Stimulated activated CD8-positive, alpha-beta memory T cell treated with anti-CD3 and anti-CD28 coated beads, Interleukin-7, amount 100 ng/mL, for 48 hours (primary cell): ENCODE data around the gene GNPNAT1.
"Not testable (repeated sequence)": the region's sequence is repeated elsewhere in the genome, so short reads cannot be mapped to it uniquely, and the experiment has no call there.

Source experiments
- DNase-seq, 2 donors: peaks; one replicate each; pipeline ENCODE4 v3.0.0-alpha.2; 2020; ENCODE audit warnings: low read depth in 1 of 2; ENCODE audit errors: extremely low read depth in 1 of 2

The GNPNAT1 gene

DNA sequence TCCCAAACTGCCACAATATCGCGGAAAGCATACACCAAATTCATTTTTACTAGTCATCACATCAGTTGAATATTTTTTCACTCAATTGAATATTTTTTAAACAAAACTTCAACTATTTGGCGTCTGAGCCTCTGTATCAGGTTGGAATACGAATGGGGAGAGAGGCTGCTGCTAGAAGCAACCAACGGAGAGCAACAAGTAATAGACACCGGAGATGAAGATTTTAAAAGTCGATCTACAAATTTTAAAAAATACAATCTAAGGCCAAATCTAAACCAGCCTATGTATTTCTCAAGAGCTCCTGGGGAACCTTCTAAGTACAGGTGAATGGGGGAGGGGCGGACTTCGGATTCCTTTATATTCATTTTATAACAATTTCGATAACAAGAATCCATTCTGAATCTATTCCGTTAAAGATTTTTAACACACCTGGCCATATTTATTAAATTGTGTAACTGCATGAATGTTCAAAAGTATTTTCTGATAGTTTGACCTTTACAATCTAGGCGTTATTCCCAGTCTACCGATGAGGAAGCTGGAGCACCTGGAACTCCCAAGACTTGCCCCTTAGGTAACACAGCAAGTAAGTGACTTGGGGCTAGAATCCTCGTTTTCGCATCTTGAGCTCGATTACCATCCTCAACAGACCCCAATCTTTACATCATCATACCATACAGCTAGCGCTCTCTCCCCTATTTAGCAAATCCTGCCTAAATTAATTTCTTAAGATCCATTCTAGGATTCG lies 1.2 kb downstream of the GNPNAT1 start:
- DNase-seq = no peak

DNA sequence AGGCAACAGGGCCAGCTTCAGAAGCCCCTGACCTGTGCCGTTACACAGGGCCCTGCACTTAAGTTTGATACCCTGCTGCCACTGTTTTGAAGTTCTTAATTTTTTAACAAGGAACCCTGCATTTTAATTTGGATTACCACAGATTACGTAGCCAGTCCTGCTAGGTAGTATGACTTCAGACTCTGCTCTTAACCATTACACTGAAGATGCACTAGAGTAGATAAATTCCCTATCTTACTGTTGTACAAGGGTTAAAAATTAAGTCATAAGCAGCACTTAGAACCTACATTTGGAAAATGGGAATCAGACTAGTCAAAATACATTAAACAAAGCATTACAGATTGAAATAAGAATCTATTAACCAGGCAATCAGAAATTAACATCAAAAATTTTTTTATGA lies 2.3 kb downstream of the GNPNAT1 start:
- no peak for DNase-seq

DNA sequence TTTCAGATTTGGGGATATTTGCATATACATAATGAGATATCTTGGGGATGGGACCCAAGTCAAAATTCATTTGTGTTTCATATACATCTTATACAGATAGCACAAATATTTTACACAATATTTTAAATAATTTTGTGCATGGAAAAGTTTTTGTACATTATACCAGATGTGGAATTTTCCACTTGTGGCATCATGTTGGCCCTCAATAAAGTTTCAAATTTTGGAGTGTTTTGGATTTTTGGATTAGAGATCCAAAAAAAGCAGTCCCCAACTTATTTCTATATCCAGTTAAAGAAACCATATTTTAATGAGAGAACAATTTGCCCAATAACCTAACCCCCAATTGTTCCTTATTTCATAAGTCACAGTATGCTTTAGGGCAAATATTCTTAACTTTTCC lies 4.5 kb downstream of the GNPNAT1 start:
- no peak for DNase-seq

DNA sequence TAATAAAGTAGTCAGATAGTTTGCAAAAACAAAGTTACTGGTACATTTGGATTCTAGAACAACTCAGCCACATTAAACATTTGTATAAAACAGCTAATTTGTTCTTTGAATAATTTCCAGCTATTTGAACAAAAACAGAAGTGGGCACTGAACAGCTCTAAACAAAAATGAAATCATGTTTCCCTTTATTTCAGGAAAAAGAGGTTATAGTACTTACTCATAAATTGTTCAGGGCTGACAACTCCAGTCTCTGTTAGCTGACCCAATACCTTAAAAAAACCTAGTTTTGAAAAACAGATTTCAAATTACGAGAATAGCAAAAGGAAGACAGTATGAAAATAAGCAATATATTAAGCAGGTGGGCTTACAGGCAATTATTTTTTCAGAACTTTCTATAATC lies 8.2 kb downstream of the GNPNAT1 start:
- no peak for DNase-seq

DNA sequence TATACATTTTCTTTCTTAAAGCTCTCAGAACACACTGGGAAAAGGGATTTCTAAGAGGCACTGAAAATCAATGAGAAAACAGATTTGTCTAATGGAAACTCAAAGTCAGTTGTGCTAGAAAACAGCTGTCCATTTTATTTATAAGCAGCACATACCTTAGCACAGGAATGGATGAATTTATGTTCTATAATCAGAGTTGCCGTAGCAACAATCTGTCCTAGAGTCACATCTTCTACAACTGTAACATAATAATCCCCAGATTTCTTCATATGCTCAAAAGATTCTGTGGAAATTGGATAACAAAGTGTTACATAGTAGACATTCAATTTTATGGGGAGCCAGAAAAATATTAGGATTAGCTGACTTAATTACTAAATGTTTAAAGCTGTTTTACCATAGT lies 9.8 kb downstream of the GNPNAT1 start:
- DNase-seq = no peak

DNA sequence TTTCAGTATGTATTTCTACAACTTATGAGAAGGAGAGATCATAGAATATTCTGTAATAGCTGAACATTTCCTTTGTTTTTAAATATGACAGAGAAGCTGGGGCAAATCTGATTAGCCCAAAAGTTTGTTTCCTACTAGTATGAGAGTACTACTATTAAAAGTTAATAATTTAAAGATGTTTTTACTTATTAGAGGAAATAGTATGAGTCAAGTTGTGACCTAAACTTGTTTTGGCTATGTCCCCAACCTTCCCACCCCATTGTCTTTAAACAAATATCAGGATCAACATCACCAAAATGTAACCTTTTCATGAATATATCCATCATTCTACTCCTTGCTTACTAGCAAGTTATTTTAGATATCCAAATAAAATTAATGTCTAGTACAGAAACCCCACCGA lies 10.5 kb downstream of the GNPNAT1 start:
- no peak for DNase-seq

DNA sequence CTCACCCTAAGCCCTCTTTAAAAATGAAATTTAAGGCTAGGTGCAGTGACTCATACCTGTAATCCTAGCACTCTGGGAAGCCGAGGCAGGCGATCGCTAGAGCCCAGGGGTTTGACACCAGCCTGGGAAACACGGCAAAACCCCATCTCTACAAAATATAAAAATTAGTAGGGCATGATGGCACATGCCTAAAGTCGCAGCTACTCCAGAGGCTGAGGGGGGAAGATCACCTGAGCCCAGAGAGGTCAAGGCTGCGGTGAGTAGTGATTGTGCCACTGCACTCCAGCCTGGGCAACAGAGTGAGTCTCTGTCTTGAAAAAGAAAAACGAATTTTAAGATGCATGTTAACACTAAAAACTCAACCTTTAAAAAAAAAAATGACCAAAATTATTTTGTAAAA lies 12.7 kb downstream of the GNPNAT1 start:
- no peak for DNase-seq

DNA sequence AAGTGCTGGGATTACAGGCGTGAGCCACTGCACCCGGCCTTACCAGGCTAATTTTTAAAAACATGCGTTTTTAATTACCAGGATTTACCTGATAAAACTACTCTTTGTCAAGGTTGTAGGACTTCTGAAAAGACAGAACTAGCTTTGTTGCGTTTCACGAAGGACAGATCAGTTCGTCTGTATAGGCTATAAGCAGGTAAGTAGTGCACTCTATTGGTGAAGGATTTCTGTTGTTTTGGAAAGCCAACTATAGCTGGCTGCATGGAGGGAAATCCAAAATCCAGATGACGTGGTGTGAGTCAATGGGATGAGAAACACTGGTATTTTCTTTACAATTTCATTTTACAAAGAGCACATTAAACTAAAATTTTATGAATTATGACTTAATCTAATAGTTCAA lies 14.6 kb downstream of the GNPNAT1 start:
- no peak for DNase-seq

DNA sequence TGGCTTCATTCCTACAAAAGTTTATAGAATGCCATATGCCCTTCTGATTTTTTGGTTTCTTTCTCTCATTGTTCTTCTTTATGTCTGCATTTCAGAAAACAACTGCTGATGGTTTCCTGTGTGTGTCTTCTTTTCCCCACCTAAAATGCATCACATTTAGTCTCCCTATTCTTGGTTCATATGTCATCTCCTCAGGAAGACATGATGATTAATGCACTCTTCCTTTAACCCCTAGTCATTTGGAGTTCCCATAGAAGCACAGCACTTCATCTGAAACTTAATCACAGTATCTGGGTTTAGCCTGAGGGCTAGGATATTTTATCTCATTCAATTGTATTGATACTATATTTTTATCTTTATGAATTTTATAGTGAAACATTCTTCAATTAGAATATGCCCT lies 21.5 kb downstream of the GNPNAT1 start:
- DNase-seq = no peak

DNA sequence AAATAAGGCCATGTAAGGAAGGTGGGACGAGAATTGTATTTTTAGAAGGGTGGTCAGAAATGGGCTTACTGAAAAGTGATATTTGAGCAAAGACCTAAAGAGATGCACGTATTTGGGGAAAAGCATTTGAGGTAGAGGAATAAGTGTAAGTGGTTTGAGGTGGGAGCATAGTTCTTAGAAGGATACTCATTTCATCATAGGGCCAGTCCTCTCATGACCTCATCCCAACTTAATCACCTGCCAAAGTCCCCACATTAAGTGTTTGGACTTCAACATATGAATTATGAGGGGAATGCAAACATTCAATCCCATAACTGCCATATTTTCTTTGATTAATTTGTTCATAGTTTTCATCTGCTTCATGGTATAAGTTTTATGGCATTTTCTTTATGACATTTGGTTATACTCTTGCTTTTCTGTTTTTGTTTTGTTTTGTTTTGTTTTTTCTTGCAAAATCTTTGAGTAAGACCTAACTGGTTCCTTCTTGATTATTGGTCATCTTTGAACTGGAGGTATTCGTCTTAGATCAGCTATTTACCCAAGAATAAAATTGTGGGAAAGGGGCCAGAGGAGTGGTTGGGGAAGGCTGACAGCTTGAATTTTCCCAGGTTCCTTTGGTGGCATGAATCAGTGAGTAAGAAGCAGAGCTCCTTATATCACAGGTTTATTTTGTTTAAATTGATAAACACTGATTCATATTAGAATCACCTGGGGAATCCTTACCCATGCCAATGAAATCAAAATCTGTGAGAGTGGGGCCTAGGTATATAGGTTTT lies 24.2 kb downstream of the GNPNAT1 start:
- DNase-seq = no peak

DNA sequence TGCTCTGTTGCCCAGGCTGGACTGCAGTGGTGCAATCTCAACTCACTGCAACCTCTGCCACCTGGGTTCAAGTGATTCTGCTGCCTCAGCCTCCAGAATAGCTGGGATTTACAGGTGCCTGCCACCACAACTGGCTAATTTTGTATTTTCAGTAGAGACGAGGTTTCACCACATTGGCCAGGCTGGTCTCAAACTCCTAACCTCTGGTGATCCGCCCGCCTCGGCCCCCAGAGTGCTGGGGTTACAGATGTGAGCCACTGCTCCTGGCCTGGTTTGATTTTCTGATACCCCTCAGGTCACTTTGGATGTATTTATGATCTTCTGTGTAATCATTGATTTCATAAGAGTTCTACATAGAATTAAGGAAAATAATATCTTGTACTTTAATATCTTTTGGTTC lies 28.5 kb downstream of the GNPNAT1 start:
- DNase-seq = not testable (repeated sequence)

DNA sequence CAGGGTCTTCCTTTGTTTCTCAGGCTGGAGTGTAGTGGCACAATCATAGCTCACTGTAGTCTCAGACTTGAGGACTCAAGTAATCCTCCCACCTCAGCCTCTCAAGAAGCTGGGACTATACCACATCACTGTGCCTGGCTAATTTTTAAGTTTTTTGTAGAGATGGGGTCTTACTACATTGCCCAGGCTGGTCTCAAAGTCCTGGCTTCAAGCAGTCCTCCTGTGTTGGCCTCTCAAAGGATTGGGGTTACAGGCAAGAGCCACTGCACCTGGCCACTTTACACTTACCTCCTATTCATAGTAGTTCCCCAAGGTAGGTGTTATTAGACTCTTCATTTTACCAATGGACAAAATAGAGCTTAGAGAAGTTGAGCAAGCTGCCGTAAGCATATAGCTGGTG lies 32.3 kb downstream of the GNPNAT1 start:
- no peak for DNase-seq

DNA sequence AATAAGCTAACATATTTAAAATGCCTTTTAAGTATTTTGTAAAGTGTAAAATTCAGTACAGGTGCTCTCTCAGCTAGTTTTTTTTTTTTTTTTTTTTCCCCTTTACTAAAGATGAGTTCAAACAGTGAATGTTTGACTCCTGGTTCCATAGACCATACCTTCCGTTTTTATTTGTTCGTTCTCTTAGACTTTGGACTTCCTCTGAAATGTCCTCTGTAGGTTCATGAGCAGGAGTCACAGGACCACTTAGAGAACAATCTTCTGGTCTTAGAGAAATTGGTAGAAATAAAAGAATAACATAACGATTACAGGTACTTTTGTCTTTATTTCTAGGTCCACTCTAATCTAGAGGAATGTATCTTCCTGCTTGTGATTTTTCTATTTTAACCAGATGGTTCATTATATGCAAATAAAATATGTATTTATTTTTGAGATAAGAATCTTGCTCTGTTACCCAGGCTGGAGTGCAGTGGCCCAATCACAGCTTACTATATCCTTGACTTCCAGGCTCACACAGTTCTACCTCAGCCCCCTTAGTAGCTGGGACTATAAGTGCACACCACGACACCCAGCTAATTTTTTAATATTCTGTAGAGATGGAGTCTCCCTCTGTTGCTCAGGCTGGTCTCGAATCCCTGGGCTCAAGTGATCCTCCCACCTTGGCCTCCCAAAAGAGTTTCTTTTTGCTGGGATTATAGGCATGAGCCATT lies 35.6 kb downstream of the GNPNAT1 start:
- no peak for DNase-seq

DNA sequence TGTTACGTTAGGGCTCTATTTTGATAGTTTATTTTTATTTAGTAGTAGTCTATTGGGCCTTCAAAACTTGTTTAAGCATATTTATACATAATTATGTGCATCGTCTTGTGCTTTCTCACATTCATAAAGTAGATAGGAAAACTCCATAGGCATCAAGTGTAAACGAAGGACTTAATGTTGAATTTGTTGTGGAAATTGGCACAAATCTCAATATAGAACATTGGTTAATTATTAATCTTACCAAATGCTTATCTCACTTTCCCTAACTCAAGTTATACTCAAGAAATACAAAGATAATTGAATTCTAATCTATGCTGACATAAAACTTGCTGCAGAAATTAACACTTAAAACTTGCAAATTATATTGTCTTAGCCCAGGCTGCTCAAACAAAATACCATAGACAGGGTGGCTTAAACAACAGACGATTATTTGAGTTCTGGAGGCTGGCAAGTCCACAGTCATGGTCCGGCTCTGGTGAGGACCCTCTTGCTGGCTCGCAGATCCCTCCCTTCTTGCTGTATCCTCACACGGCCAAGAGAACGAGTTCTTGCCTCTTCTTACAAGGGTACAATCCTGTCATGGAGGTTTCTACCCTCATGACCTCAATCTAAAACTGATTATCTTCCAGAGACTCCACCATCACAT lies 42.6 kb downstream of the GNPNAT1 start:
- DNase-seq = no peak

DNA sequence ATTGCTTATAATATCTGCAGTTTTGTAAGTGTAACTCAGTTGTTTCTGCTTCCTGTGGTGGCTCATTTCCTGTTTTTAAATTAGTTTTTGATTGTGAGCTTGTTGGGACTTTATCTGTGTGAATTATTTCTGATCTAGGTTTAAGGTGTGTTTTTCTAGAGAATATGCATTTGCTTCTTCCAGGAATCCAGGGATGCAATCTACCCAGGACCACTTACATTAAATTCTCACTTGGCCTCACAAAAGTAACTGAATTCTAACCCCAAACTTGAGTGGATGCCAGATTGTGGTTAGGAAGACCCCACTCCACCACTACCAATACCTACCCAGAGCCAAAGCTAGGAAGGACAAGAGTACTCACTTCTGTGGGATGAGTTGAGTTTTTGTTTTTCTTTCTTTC lies 49.5 kb downstream of the GNPNAT1 start:
- no peak for DNase-seq

DNA sequence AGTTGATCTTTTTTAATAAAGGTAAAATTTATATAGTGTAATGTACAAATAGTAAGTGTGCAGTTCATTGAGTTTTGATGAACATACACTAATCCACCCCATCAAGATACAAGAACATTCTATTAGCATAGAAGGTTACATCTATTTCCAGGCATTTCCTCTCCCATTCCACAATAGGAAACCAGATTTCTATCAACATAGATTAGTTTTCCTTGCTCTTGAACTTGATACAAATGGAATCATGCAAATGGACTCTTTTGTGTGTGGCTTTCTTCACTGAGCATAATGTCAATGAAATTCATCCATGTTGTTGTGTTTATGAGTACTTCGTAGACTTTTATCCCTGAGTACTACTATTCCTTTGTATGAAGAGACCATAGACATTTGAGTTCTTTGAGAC lies 50.7 kb downstream of the GNPNAT1 start:
- no peak for DNase-seq

DNA sequence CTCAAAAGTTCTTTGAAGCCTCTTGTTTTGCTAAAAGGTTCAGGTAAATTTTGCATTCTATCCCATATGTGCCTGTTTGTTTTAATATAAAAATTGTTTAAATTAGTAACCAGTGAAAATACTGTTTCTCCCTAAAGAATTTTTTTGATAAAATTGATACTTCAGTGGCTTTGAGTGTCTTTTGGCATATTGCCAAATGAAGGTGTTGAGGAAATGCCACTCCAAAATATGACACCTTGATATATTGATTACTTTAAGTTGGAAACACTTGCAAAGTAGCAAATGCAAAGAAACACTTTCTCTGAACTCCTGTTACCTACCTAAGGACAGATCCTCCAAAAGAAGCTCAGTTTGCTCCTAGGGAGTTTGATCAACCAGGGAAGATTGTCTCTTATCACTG lies 53.0 kb downstream of the GNPNAT1 start:
- no peak for DNase-seq

DNA sequence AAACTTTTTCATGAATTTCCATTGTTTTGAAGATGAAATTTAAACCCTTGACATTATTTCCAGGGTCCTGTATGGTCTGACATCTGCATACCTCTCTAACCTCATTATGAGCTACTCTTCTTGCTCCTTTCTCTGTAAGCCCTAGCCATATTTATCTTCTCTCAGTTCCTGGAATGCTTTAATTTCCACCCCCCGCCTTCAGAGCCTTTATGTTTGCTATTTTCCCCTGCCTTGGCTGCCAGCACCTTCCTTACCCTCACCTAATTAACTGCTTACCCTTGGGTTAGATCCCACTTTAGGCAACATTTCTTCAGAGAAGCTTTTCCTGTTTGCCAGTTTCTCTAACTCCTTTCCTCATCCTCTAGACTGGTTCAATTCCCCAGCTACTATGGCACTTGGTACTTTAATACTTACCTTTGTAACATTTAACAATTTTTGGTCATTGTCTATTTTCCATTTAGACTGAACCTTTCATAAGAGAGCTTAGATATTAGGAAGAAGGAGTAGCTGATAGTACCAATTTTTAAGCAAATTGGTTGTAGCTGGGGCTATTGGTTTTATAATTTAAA lies 55.4 kb downstream of the GNPNAT1 start:
- no peak for DNase-seq

DNA sequence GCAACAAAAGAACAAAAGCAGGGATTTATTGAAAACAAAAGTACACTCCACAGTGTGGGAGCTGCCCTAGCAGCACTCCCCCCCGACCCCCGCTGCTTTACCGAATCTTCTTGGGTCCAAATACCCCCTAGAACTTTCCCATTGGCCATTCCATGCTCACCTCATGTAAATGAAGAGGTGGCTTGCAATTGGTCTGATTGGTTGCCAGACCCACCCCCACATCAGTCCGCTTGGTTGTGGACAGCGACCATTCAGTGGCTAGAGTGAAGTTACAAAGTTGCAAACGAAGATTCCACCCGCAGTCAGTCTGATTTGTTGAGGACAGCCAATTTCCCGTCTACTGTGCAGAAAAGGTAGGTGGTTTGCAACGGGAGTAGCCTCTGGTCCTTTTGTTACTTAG lies 57.6 kb downstream of the GNPNAT1 start:
- DNase-seq = no peak

DNA sequence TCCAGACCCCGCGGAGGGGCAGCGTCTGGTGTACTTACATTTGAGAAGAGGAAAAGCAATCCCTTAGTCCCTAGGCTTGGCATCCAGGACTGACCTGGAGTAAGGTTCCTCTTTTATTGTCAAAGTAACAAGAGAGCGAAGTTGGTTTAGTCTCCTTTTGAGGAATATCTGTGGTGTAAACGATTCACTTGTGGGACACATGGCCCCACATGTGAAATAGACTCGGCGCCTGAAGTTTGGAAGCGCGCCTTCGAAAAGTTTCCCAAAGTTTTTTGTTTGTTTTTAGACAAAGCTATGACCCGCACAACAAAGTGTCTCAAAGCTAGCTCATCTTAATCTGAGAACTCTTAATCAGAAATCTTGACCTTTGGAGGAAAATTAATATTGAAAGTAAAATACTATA lies 60.7 kb downstream of the GNPNAT1 start:
- no peak for DNase-seq
